ENCODE measurements around the gene ABCE1. TPM values are rescaled to one million over a fixed set of nuclear protein-coding genes. Genes with fewer than 3 reads are reported as not detected.

ABCE1 gene
- total RNA-seq, 4 donors from 2014 or later: 42.9 to 79.3 (median 62.5) TPM

- no peak for ATAC-seq
Observed at GRCh38 chr4:145071560-145071959, 26.6 kb upstream of the ABCE1 start.

GRCh38 chr4:145075742-145076468 lies 22.2 kb upstream of the ABCE1 start:
- ATAC-seq (no peak), DNase-seq (no peak)
- no peak for TF ChIP-seq POLR2A (IDR thresholded peaks at IDR 0.05)
- no peak for TF ChIP-seq CTCF (IDR thresholded peaks at IDR 0.05 in 4 of 5, conservative IDR thresholded peaks at IDR 0.05 in 1 of 5)
- intact Hi-C loops (cut with DNase I; ENCODE audit: low total_unique reads) (no loop called here), in situ Hi-C loops (cut with MboI; ENCODE audit: low sequenced_read_pairs in 4 of 4) (no loop called here)
- Histone ChIP-seq H3K9me3 (no peaks in the 10 kb centered on the region), H3K27ac (no peak overlapping the region), H3K4me3 (no peak overlapping the region), H3K4me1 (peaks cover 0 to 11% of the 10 kb centered on the region in 2 donors), H3K36me3 (peaks cover 0 to 24% of the 10 kb centered on the region in 2 donors), H3K27me3 (no peaks in the 10 kb centered on the region)

More at GRCh38 chr4:145071560-145071959, 26.6 kb upstream of the ABCE1 start:
- no peaks in the 10 kb centered on the region for H3K27me3 ChIP-seq
- no peak for TF ChIP-seq CTCF (IDR thresholded peaks at IDR 0.05 in 4 of 5, conservative IDR thresholded peaks at IDR 0.05 in 1 of 5)
- TF ChIP-seq POLR2A (IDR thresholded peaks at IDR 0.05): no peak
- H3K4me3 ChIP-seq: no peak overlapping the region
- peaks cover 0 to 8% of the 10 kb centered on the region in 2 donors for H3K4me1 ChIP-seq
- no peaks in the 10 kb centered on the region for H3K36me3 ChIP-seq
- in situ Hi-C loops (cut with MboI; ENCODE audit: low sequenced_read_pairs in 4 of 4): no loop called here
- intact Hi-C loops (cut with DNase I; ENCODE audit: low total_unique reads): no loop called here
- no peaks in the 10 kb centered on the region for H3K9me3 ChIP-seq
- H3K27ac ChIP-seq: no peak overlapping the region
- no peak for DNase-seq

- no peak for DNase-seq
- ATAC-seq: no peak
- Histone ChIP-seq H3K4me3 (no peak overlapping the region), H3K4me1 (peaks cover 0 to 11% of the 10 kb centered on the region in 2 donors), H3K27me3 (no peaks in the 10 kb centered on the region), H3K9me3 (no peaks in the 10 kb centered on the region), H3K27ac (no peak overlapping the region), H3K36me3 (peaks cover 0 to 24% of the 10 kb centered on the region in 2 donors)
- intact Hi-C loops (cut with DNase I; ENCODE audit: low total_unique reads) (no loop called here), in situ Hi-C loops (cut with MboI; ENCODE audit: low sequenced_read_pairs in 4 of 4) (no loop called here)
- no peak for TF ChIP-seq CTCF (IDR thresholded peaks at IDR 0.05 in 4 of 5, conservative IDR thresholded peaks at IDR 0.05 in 1 of 5)
- no peak for TF ChIP-seq POLR2A (IDR thresholded peaks at IDR 0.05)
Observed at GRCh38 chr4:145076469-145076855, 21.6 kb upstream of the ABCE1 start.

- intact Hi-C loops (cut with DNase I; ENCODE audit: low total_unique reads): no loop called here
- peaks cover 0 to 24% of the 10 kb centered on the region in 2 donors for H3K36me3 ChIP-seq
- ATAC-seq (no peak), DNase-seq (no peak)
- in situ Hi-C loops (cut with MboI; ENCODE audit: low sequenced_read_pairs in 4 of 4): no loop called here
- H3K4me3 ChIP-seq: no peak overlapping the region
- H3K4me1 ChIP-seq: peaks cover 0 to 1% of the 10 kb centered on the region in 2 donors
- TF ChIP-seq POLR2A (IDR thresholded peaks at IDR 0.05): no peak
- no peak for TF ChIP-seq CTCF (IDR thresholded peaks at IDR 0.05 in 4 of 5, conservative IDR thresholded peaks at IDR 0.05 in 1 of 5)
- H3K9me3 ChIP-seq: no peaks in the 10 kb centered on the region
- no peak overlapping the region for H3K27ac ChIP-seq
- H3K27me3 ChIP-seq: no peaks in the 10 kb centered on the region
Observed at GRCh38 chr4:145081756-145082155, 16.4 kb upstream of the ABCE1 start.

Data from gastrocnemius medialis (tissue), 4 donors.